Rectal smooth muscle tissue (tissue), 1 donor: ENCODE results near the gene RIPOR1.
"Not testable (repeated sequence)": the region's sequence is repeated elsewhere in the genome, so short reads cannot be mapped to it uniquely, and the experiment has no call there.

Source experiments
- H3K27ac ChIP-seq: one replicate; pipeline ENCODE4 v1.7.0; 2013; ENCODE audit warnings: low read depth, low read length, inconsistent platforms
- H3K27me3 ChIP-seq: one replicate; pipeline ENCODE4 v1.7.0; 2013; ENCODE audit warnings: low read length; ENCODE audit not compliant: control insufficient read depth, insufficient read depth
- H3K36me3 ChIP-seq: one replicate; pipeline ENCODE4 v1.7.0; 2013; ENCODE audit warnings: low read length; ENCODE audit not compliant: control insufficient read depth, insufficient read depth
- H3K4me1 ChIP-seq: one replicate; pipeline ENCODE4 v1.7.0; 2013; ENCODE audit warnings: low read length; ENCODE audit not compliant: control insufficient read depth, insufficient read depth
- H3K4me3 ChIP-seq: one replicate; pipeline ENCODE4 v1.7.0; 2013; ENCODE audit warnings: low read length
- H3K9ac ChIP-seq: one replicate; pipeline ENCODE4 v1.7.0; 2013; ENCODE audit warnings: low read length

RIPOR1 gene

DNA sequence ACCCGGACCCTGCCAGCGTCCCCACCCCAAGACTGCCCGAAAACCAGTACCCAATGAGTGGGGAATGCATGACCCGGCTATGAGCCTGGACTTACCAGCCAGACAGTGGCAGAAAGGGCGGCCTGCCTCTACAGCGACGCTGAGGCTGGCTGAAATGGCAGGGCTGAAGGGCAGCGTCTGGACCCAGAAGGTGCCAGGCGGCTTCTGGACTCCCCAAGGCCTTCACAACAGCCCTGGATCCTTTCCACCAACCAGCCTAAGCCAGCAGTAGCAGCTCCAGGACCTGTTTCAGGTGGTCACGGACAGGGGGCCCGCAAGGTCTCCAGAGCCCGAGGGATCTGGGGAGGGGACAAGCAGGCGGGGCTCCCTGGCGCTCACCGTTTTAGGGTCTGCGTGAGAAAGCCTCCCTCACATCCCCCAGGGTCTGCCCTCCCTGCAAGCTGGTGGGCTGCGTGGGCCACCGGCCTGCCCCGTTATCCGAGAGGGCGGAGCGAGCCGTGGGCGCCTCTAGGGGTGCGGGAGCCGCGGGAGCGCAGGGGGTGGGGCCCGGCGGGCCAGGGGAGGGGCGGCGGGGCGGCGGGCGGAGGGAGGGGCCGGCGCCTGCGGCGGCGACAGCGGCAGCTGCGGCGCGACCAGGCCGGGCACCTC is at the start of gene RIPOR1:
Gene RIPOR1, plus strand, starts transcription at position 608 of the 648 bp plus-strand sequence. CDS start 9,618 bp downstream, outside the sequence.
- H3K9ac ChIP-seq: peak within 1 kb of the TSS; percentile 69
- peak within 1 kb of the TSS; percentile 89 for H3K27ac ChIP-seq
- peak within 1 kb of the TSS; percentile 76 for H3K4me3 ChIP-seq
- H3K27me3 ChIP-seq: peaks cover 3% of the 10 kb centered on the region
- peaks cover 10% of the 10 kb centered on the region for H3K4me1 ChIP-seq
- H3K36me3 ChIP-seq: no peaks in the 10 kb centered on the region

DNA sequence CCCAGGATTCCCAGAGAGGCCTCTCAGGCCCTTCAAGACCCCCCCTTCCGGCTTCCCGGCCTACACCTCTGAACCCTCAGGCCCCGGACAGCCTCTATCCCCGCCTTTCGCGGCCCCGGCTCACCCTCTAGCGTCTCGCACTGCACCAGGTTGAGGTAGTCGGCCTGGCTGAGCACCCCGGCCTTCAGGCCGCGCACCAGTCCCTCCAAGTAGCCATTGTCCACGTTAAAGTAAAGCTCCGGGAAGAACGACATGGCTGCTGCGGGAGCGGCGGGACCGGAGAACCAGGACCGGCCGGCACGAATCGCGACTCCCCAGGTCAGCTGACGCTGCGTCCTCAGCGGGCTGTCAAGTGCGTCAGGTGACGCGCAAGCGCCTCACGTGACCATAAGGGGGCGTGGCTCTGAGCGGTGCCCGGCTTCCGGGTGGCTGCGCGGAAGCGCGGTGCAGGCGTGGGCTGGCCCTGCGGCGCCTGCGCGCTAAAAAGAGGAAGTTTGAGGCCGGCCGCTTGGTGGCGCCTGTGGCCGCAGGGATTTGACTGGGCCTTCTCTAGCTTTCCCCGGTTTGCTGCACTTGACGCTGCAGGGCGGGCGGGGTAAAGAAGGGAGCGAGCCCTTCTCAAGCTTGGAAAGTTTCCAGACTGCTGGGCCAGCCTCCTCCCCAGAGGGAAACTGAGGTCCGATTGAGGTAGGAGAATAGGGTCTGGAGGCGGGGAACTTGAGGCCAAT is 47.6 kb upstream of the RIPOR1 start, which contains the start of gene ATP6V0D1:
Gene ATP6V0D1, minus strand, starts transcription at position 325 of the 728 bp plus-strand sequence. Its CDS starts 71 bp downstream, at position 254.
- Histone ChIP-seq H3K9ac (peak within 1 kb of the TSS; percentile 98), H3K36me3 (no peaks in the 10 kb centered on the region), H3K27me3 (no peaks in the 10 kb centered on the region), H3K4me3 (peak within 1 kb of the TSS; percentile 99), H3K27ac (peak within 1 kb of the TSS; percentile 91), H3K4me1 (peaks cover 10% of the 10 kb centered on the region)

GRCh38 chr16:67481561-67482232 is 46.9 kb upstream of the RIPOR1 start:
- Histone ChIP-seq H3K4me3 (peak overlapping the region; percentile 79), H3K27ac (peak overlapping the region; percentile 89), H3K36me3 (no peaks in the 10 kb centered on the region), H3K27me3 (no peaks in the 10 kb centered on the region), H3K4me1 (peaks cover 10% of the 10 kb centered on the region), H3K9ac (peak overlapping the region; percentile 63)

GRCh38 chr16:67482233-67482924 is 46.2 kb upstream of the RIPOR1 start:
- no peaks in the 10 kb centered on the region for H3K27me3 ChIP-seq
- no peaks in the 10 kb centered on the region for H3K36me3 ChIP-seq
- peak overlapping the region; percentile 4 for H3K9ac ChIP-seq
- H3K27ac ChIP-seq: peak overlapping the region; percentile 89
- H3K4me3 ChIP-seq: peak overlapping the region; percentile 79
- peaks cover 10% of the 10 kb centered on the region for H3K4me1 ChIP-seq

DNA sequence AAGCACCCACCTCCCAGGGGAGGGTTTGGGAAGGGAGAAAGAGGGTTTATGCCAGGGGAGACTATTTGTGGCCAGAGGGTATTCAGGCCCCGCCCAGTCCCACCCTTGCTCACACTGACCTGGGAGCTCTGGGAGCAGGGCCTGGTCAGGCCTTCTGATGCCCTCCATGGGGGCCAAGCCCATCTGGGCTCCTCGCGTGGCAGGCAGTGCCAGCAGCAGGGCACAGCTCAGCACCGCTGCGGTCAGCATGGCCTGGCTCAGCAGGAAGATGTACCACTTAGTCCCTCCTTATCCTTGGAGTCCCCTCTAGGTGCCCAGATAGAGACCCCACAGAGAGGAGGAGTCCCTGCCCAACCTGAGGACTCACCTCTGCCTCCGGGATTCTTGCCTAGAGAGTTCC is 45.5 kb upstream of the RIPOR1 start, which contains the start of gene AGRP:
Gene AGRP, minus strand, starts transcription at position 398 of the 400 bp plus-strand sequence. Its CDS starts 149 bp downstream, at position 249.
- Histone ChIP-seq H3K27me3 (no peaks in the 10 kb centered on the region), H3K36me3 (no peaks in the 10 kb centered on the region), H3K4me3 (peak within 1 kb of the TSS; percentile 79), H3K9ac (no peak within 1 kb of the TSS), H3K27ac (peak within 1 kb of the TSS; percentile 89), H3K4me1 (peaks cover 10% of the 10 kb centered on the region)

- no peak overlapping the region for H3K27ac ChIP-seq
- H3K4me3 ChIP-seq: no peak overlapping the region
- no peaks in the 10 kb centered on the region for H3K36me3 ChIP-seq
- H3K9ac ChIP-seq: no peak overlapping the region
- H3K4me1 ChIP-seq: peaks cover 10% of the 10 kb centered on the region
- no peaks in the 10 kb centered on the region for H3K27me3 ChIP-seq
These were observed 44.7 kb upstream of the RIPOR1 start for GRCh38 chr16:67483731-67484525.

- Histone ChIP-seq H3K9ac (no peak overlapping the region), H3K4me1 (peaks cover 25% of the 10 kb centered on the region), H3K27ac (no peak overlapping the region), H3K27me3 (no peaks in the 10 kb centered on the region), H3K4me3 (no peak overlapping the region), H3K36me3 (no peaks in the 10 kb centered on the region)
These were observed 41.8 kb upstream of the RIPOR1 start for GRCh38 chr16:67486805-67487204.

DNA sequence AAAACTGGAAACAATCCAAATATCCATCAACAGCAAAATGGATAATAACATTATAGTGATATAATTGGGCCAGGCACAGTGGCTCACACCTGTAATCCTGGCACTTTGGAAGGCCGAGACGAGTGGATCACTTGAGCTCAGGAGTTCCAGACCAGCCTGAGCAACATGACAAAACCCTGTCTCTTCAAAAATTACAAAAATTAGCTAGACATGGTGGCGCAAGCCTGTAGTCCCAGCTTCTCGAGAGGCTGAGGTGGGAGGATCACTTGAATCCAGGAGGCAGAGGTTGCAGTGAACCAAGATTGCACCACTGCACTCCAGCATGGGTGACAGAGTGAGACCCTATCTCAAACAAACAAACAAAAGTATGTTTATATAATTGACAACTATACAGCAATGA is 41.1 kb upstream of the RIPOR1 start:
- not testable (repeated sequence) for H3K27me3 ChIP-seq, H3K36me3 ChIP-seq, H3K9ac ChIP-seq, H3K27ac ChIP-seq, H3K4me3 ChIP-seq
- H3K4me1 ChIP-seq: peaks cover 23% of the 10 kb centered on the region

DNA sequence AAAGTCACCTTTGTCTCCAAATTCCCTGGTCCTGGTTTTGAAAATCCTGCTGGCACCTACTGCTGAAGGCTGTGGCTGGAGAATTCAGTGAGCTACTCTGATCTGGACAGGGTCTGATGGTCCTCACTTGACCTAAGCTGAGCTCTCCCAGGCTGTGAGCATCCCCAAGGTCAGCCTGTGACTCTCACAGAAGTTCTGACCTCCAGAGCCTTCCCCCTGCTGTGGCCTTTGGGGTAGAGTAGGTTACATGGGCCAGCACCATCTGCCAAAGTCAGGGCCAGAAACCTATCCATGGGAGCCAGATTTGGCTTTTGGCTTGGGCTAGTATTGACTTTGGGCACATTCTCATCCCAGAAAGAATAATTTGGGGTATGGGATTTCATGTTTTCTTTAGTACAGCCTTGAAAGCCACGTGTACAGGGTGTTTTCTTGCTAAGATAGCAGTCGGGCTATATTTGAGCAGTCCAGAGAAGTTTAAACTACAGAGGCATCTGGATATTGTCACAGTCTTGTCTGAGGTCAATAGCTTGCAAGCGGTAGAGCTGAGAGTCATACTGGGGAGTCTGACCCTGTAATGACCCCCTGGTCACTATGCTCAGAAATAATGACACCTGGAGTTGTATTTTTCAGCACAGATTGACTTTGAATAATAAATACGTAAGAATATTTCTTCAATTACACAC is 39.1 kb upstream of the RIPOR1 start:
- Histone ChIP-seq H3K27ac (peak overlapping the region; percentile 89), H3K4me1 (peaks cover 20% of the 10 kb centered on the region), H3K4me3 (no peak overlapping the region), H3K36me3 (no peaks in the 10 kb centered on the region), H3K27me3 (no peaks in the 10 kb centered on the region), H3K9ac (no peak overlapping the region)

DNA sequence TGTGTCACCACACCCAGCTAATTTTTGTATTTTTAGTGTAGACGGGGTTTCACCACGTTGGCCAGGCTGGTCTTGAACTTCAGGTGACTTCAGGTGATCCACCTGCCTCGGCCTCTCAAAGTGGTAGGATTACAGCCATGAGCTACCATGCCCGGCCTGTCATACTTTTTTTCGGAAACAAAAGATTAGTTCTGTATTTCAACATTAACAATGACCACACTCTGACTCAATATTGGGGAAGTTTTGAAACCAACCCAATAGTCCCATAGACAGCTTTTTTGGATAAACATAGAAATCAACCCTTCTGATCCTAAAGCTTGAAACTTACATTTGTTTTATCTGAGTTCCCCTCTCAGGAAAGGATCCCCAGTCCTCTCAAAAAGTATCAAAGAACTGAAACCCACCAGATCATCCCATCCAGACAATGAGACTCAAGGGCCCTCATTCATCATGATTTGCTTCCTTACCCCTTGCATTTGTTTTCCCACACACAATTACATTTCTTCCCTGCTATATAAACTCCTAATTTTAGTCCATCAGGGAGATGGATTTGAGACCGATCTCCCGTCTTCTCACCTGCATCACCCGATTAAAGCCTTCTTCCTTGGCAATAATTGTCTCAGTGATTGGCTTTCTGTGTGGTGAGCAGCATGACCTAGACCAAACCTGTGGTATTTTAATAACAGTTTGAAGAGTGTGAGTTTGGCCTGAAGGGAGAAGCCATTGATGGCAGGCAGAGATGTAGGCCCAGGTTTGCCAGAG is 38.1 kb upstream of the RIPOR1 start:
- H3K4me1 ChIP-seq: peaks cover 20% of the 10 kb centered on the region
- H3K36me3 ChIP-seq: no peaks in the 10 kb centered on the region
- peak overlapping the region; percentile 89 for H3K27ac ChIP-seq
- H3K27me3 ChIP-seq: no peaks in the 10 kb centered on the region
- H3K9ac ChIP-seq: no peak overlapping the region
- no peak overlapping the region for H3K4me3 ChIP-seq
